Mononuclear cell (primary cell): Measurements from ENCODE around the gene CD72. TPM values are rescaled to one million over a fixed set of nuclear protein-coding genes. Genes with fewer than 3 reads are reported as not detected.

Experiments
- H3K27me3 ChIP-seq: 2 replicates; pipeline ENCODE4 v1.6.0; 2011; ENCODE audit warnings: low read length, control low read depth; ENCODE audit not compliant: insufficient read depth
- H3K4me1 ChIP-seq: 2 replicates; pipeline ENCODE4 v1.5.1; 2011; ENCODE audit warnings: mild to moderate bottlenecking, low read length, control low read depth; ENCODE audit not compliant: insufficient read depth
- H3K4me3 ChIP-seq: 2 replicates; pipeline ENCODE4 v1.5.1; 2011; ENCODE audit warnings: mild to moderate bottlenecking, low read length, moderate library complexity
- H3K9me3 ChIP-seq: 2 replicates; pipeline ENCODE4 v1.5.1; 2011; ENCODE audit warnings: low read depth, mild to moderate bottlenecking, control low read depth, low read length
- total RNA-seq: library from RNA; depleted of rRNA; stranded (reverse); fragments of >200 nt; gene quantifications from one replicate; pipeline ENCODE4 v1.2.3, GENCODE V29; 2012

CD72 gene
- 4.9 TPM for total RNA-seq

- H3K9me3 ChIP-seq: no peaks in the 10 kb centered on the region
- H3K4me1 ChIP-seq: peaks cover 58% of the 10 kb centered on the region
- peak within 1 kb of the TSS; percentile 44 for H3K4me3 ChIP-seq
- H3K27me3 ChIP-seq: no peaks in the 10 kb centered on the region
Observed at GRCh38 chr9:35618325-35618727, at the start of gene CD72. CD72 (minus strand) TSS chr9:35618413; CDS start chr9:35618303, 110 bp downstream.

- H3K4me3 ChIP-seq: no peak overlapping the region
- no peaks in the 10 kb centered on the region for H3K27me3 ChIP-seq
- no peaks in the 10 kb centered on the region for H3K9me3 ChIP-seq
- H3K4me1 ChIP-seq: peaks cover 34% of the 10 kb centered on the region
Observed at GRCh38 chr9:35667939-35668338, 49.7 kb upstream of the CD72 start.

DNA sequence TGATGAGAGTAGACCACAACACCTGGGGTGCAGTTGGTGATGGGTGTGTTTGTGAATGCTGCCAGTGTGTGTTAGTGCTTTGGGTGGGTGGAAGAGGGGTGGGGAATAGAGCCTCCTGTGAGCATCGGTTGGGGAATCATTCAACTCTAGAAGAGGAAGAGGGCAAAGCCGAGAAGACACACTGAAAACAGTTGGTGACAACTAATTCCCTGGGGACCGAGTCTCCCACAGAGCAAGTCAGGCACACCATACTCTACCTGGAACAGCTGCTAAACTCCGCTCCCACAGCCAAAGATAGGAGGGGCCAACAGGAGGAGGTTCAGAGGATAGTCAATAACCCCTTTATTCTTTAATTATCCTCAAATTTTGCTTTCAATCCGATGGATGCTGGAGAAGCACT, 48.3 kb upstream of the CD72 start:
- H3K4me3 ChIP-seq: no peak overlapping the region
- H3K9me3 ChIP-seq: no peaks in the 10 kb centered on the region
- H3K27me3 ChIP-seq: no peaks in the 10 kb centered on the region
- H3K4me1 ChIP-seq: peaks cover 48% of the 10 kb centered on the region

DNA sequence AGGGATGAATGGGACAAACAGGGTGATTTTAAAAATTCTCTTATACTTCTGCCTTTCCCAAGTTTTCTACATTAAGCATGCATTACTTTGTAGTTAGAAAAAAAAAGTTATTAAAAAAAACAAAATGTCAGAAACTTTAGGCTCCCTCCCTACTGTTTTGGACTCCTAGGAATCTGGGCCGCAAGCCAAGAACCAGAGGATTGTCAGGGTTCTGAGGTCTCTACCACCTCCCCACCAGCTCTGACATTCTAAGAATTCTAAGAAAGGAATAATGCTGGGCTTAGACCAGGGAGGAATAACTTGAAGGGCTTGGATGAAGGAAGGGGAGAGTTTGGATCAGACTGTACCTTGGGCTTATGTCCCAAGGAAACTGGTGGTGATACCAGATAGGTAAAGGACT, 47.8 kb upstream of the CD72 start:
- peaks cover 53% of the 10 kb centered on the region for H3K4me1 ChIP-seq
- no peak overlapping the region for H3K4me3 ChIP-seq
- H3K27me3 ChIP-seq: no peaks in the 10 kb centered on the region
- H3K9me3 ChIP-seq: no peaks in the 10 kb centered on the region

DNA sequence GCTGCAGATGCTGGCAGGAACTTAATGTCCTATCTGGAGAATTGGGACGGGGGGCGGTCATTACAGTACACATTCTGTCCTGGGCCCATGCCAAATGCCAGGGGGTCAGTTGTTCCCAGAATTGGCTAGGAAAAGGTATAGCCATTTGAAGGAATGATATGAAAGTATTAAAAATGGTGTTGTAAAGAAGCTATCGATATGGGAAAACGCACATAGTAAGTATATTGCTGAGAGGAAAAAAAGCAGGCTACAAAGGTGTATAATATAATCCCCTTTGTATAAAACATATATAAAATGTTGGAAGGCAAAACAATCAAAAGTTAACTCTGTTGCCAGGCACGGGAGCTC, 47.2 kb upstream of the CD72 start:
- peak overlapping the region; percentile 47 for H3K4me3 ChIP-seq
- no peaks in the 10 kb centered on the region for H3K27me3 ChIP-seq
- H3K9me3 ChIP-seq: no peaks in the 10 kb centered on the region
- peaks cover 59% of the 10 kb centered on the region for H3K4me1 ChIP-seq

- Histone ChIP-seq H3K4me3 (peak within 1 kb of the TSS; percentile 47), H3K4me1 (peaks cover 65% of the 10 kb centered on the region)
Observed at GRCh38 chr9:35664531-35665470, 46.6 kb upstream of the CD72 start, which contains the start of gene ARHGEF39. ARHGEF39 (minus strand) TSS chr9:35665195; CDS start chr9:35665169, 26 bp downstream.

GRCh38 chr9:35662437-35662836, 44.2 kb upstream of the CD72 start:
- H3K9me3 ChIP-seq: no peaks in the 10 kb centered on the region
- H3K27me3 ChIP-seq: no peaks in the 10 kb centered on the region
- no peak overlapping the region for H3K4me3 ChIP-seq
- peaks cover 82% of the 10 kb centered on the region for H3K4me1 ChIP-seq

More at GRCh38 chr9:35664531-35665470, 46.6 kb upstream of the CD72 start, which contains the start of gene ARHGEF39:
- H3K27me3 ChIP-seq: no peaks in the 10 kb centered on the region
- no peaks in the 10 kb centered on the region for H3K9me3 ChIP-seq

DNA sequence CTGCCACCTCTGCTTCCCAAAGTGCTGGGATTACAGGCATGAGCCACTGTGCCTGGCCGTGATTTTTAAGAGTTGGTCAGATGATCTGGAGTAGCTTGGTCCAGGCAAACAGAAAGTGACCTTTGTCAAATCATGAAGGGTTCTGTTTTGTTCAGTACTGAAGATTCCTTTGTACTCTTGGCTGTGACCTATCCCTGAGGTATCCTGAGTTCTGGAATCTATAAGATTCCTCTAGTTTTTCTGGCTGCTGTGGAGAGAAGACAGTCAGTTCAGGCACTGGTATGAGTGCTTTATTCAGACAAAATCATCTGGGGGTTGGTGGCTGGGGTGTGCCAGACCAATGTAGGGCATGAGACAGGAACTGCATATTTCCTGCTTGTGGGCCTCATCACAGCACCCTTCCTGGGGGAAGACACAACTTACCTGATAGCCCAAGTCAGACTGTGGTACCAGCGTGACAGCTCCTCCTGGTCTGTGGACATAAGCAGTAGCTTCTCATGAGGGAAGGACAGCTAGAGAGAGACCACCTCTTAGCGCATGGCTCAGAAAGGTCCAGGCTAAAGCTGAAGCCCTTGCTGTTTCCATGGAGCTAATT, 43.6 kb upstream of the CD72 start:
- no peaks in the 10 kb centered on the region for H3K27me3 ChIP-seq
- H3K9me3 ChIP-seq: no peaks in the 10 kb centered on the region
- H3K4me1 ChIP-seq: peaks cover 87% of the 10 kb centered on the region
- H3K4me3 ChIP-seq: no peak overlapping the region

GRCh38 chr9:35660966-35661415, 42.8 kb upstream of the CD72 start:
- Histone ChIP-seq H3K9me3 (no peaks in the 10 kb centered on the region), H3K4me3 (no peak overlapping the region)

DNA sequence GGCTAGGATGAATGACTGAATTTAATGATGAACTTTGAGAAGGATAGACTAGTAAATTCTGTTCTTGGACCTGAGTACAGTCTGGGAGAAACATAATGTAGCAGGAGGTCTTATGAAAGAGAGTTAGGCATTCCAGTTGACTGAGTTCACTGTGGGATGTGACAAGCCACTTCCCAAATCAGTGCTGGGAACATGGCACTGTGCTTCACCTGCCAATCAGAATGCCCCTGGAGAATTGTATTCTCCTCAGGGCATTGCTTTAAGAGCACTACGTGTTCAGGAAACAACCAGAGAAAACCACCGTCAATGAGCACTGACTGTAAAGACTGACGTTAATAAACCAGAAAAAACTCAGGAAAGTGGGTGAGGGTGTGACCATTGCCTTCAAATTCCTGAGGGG, 41.1 kb upstream of the CD72 start:
- peaks cover 74% of the 10 kb centered on the region for H3K4me1 ChIP-seq
- no peaks in the 10 kb centered on the region for H3K27me3 ChIP-seq
- H3K9me3 ChIP-seq: no peaks in the 10 kb centered on the region
- peak overlapping the region; percentile 87 for H3K4me3 ChIP-seq

More at GRCh38 chr9:35660966-35661415, 42.8 kb upstream of the CD72 start:
- no peaks in the 10 kb centered on the region for H3K27me3 ChIP-seq
- peaks cover 91% of the 10 kb centered on the region for H3K4me1 ChIP-seq

DNA sequence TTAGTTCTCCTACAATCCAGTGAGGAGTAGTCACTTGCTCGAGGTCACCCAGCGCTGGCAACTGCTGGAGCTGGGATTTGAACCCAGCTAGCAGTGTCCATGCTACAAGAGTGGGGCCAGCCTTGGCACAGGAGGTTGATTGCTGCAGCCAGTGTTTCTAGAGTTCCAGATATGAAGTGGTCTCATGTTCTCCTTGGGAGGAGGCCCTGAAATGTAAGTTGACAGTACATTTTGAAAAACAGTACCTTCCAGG, 40.7 kb upstream of the CD72 start:
- no peaks in the 10 kb centered on the region for H3K27me3 ChIP-seq
- peak overlapping the region; percentile 87 for H3K4me3 ChIP-seq
- H3K4me1 ChIP-seq: peaks cover 70% of the 10 kb centered on the region
- no peaks in the 10 kb centered on the region for H3K9me3 ChIP-seq

DNA sequence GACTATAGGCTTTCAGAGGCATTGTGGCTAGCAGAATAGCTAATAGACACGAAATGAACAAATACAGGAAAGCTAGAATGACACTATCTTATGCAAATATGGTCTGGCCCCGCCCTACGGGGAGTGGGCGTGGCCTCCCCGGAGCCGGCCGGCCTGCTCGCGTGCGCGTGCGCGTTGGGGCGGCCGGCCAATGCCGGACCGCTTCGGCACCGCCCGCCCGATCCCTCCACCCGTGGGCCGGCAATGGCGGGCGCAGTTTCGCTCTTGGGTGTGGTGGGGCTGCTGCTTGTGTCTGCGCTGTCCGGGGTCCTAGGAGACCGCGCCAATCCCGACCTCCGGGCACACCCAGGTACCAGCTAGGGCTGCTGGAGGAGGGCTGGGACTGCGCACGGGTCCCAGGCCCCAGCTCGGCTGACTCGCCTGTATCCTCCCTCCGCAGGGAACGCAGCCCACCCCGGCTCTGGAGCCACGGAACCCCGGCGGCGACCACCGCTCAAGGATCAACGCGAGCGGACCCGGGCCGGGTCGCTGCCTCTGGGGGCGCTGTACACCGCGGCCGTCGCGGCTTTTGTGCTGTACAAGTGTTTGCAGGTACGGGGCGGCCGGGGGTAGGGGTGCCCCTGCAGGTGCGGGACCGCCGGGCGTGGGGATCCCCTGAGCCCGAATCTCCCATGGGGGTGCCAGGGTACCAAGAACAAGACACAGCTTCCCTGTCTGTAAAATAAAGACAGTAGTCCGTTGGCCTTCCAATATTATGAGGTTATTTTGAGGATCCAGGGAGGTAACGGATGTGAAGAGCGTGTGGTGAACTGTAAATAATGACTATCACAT, 40.1 kb upstream of the CD72 start, which contains the start of gene CCDC107:
TSS of gene CCDC107 (plus strand) at position 156 of the 831 bp plus-strand sequence. CDS start at position 244, 88 bp downstream.
- Histone ChIP-seq H3K4me3 (peak within 1 kb of the TSS; percentile 87), H3K4me1 (peaks cover 64% of the 10 kb centered on the region), H3K9me3 (no peaks in the 10 kb centered on the region), H3K27me3 (no peaks in the 10 kb centered on the region)

- peaks cover 60% of the 10 kb centered on the region for H3K4me1 ChIP-seq
Observed at GRCh38 chr9:35657546-35658136, 39.4 kb upstream of the CD72 start, which contains the start of gene RMRP. RMRP (minus strand) TSS chr9:35658019.

GRCh38 chr9:35656831-35657545, 38.8 kb upstream of the CD72 start:
- no peaks in the 10 kb centered on the region for H3K9me3 ChIP-seq
- H3K4me1 ChIP-seq: peaks cover 60% of the 10 kb centered on the region
- peak overlapping the region; percentile 87 for H3K4me3 ChIP-seq
- H3K27me3 ChIP-seq: no peaks in the 10 kb centered on the region

More at GRCh38 chr9:35657546-35658136, 39.4 kb upstream of the CD72 start, which contains the start of gene RMRP:
- Histone ChIP-seq H3K4me3 (peak within 1 kb of the TSS; percentile 87), H3K9me3 (no peaks in the 10 kb centered on the region), H3K27me3 (no peaks in the 10 kb centered on the region)
